ENCODE measurements around the gene COX10.

COX10 gene

GRCh38 chr17:14197057-14197456, 127.8 kb downstream of the COX10 start:
- FAIRE-seq (no peak), DNase-seq (ENCODE audit: insufficient read length, low spot score) (no peak)
- no peak for TF ChIP-seq CTCF (IDR thresholded peaks at IDR 0.05; ENCODE audit: insufficient read depth, missing control alignments)

- no peak for TF ChIP-seq CTCF (IDR thresholded peaks at IDR 0.05; ENCODE audit: insufficient read depth, missing control alignments)
- no peak for FAIRE-seq
Measured at GRCh38 chr17:14197586-14197985, 128.3 kb downstream of the COX10 start.

GRCh38 chr17:14198013-14198412, 128.7 kb downstream of the COX10 start:
- no peak for DNase-seq (ENCODE audit: insufficient read length, low spot score)
- FAIRE-seq, result no peak
- TF ChIP-seq CTCF (IDR thresholded peaks at IDR 0.05; ENCODE audit: insufficient read depth, missing control alignments), result no peak

More at GRCh38 chr17:14197586-14197985, 128.3 kb downstream of the COX10 start:
- no peak for DNase-seq (ENCODE audit: insufficient read length, low spot score)

DNA sequence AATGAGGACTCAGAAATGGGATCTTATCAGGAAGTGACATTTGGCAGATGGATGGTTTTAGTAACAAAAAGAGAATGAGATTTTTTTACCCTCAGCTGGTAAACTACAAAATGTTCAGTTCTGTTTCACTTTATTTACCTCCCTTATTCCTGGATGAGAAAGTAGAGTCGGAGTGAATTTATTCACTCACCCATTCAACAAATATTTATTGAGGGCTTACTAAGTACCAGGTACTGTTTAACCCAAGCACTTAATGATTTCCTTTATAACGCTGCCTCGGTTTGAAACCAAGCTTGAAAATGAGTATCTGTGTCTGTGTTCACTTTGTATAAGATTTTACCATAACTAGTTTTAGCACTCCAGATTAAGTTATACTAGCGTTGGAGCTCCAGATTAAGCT, 129.3 kb downstream of the COX10 start:
- TF ChIP-seq CTCF (IDR thresholded peaks at IDR 0.05; ENCODE audit: insufficient read depth, missing control alignments), result no peak
- FAIRE-seq, result no peak
- no peak for DNase-seq (ENCODE audit: insufficient read length, low spot score)

DNA sequence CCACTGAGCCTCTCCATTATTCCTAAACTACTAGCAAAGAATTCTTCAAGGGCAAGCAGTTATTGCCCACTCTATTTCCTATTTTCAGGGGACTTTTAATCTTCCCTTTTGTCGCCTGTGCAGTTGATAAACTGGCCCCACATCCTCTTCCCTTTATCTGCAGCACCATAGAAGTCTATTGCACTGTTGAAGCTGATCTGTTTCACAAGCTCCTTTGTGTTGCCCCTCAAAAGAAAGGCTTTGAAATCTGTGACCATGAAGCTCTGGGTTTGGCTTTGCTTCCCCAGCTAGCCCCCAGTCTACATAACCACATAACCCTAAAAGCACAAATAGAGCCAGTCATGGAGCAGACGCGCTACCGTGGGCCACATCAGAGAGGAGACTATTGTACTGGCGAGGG, 130.3 kb downstream of the COX10 start:
- no peak for FAIRE-seq
- DNase-seq (ENCODE audit: insufficient read length, low spot score), result no peak
- TF ChIP-seq CTCF (IDR thresholded peaks at IDR 0.05; ENCODE audit: insufficient read depth, missing control alignments), result no peak

- no peak for FAIRE-seq
Measured at GRCh38 chr17:14200354-14200753, 131.1 kb downstream of the COX10 start.

More at GRCh38 chr17:14200354-14200753, 131.1 kb downstream of the COX10 start:
- no peak for TF ChIP-seq CTCF (IDR thresholded peaks at IDR 0.05; ENCODE audit: insufficient read depth, missing control alignments)
- DNase-seq (ENCODE audit: insufficient read length, low spot score), result no peak
